ENCODE results near the gene DHDDS. TPM values are rescaled to one million over a fixed set of nuclear protein-coding genes. Genes with fewer than 3 reads are reported as not detected.

DHDDS gene
- total and polyA plus RNA-seq, 2 of the 13 experiments (the other 11 are each of a cell fraction or from before 2014, with no cell fraction given), result 18.9 to 28.3 TPM

DNA sequence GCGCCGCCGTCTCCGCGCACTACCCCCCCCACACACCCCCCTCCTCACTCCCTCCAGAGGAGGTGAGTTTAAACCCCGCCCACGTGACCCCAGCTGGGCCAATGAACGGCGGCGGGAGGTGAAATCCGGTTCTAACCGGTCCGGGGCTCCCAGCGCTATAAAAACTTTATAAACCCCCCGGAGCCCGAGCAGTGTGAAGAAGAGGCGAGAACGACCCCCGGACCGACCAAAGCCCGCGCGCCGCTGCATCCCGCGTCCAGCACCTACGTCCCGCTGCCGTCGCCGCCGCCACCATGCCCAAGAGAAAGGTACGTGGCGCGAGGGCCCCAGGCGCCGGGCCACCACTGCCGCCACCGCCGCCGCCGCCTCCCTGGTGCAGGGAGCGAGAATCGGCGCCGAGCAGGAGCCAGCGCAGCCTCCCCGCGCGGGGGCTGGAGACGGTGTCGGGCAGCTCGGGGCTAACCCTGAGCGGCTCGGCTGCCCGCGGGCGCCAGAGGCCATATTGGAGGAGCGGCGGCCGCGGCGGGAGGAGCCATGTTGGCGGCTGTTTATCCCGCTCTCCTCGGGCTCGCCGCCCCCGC is 40.3 kb downstream of the DHDDS start, which contains the start of gene HMGN2 (continued):
- TF ChIP-seq ZNF691 (CRISPR knock-in tag; IDR thresholded peaks at IDR 0.05; ENCODE audit: borderline replicate concordance, low read depth), result peak; percentile 61; the same call in 1 of the 2 replicates
- TF ChIP-seq ZNF713 (CRISPR knock-in tag; IDR thresholded peaks at IDR 0.05), result no peak
- no peak for TF ChIP-seq IKZF1 (IDR thresholded peaks at IDR 0.05)
- no peak for TF ChIP-seq KLF12 (CRISPR knock-in tag; IDR thresholded peaks at IDR 0.05; ENCODE audit: borderline replicate concordance)
- no peak for TF ChIP-seq TERF1 (CRISPR knock-in tag; IDR thresholded peaks at IDR 0.05)
- peak; percentile 55; the same call in 1 of the 2 replicates for TF ChIP-seq ZNF768 (CRISPR knock-in tag; IDR thresholded peaks at IDR 0.05)
- TF ChIP-seq ZMYM4 (CRISPR knock-in tag; IDR thresholded peaks at IDR 0.05), result 0 out of 2 replicates have a peak, but pooled peaks have one; percentile 8
- no peak for TF ChIP-seq KLF13 (CRISPR knock-in tag; IDR thresholded peaks at IDR 0.05)
- TF ChIP-seq, protein P1, sequence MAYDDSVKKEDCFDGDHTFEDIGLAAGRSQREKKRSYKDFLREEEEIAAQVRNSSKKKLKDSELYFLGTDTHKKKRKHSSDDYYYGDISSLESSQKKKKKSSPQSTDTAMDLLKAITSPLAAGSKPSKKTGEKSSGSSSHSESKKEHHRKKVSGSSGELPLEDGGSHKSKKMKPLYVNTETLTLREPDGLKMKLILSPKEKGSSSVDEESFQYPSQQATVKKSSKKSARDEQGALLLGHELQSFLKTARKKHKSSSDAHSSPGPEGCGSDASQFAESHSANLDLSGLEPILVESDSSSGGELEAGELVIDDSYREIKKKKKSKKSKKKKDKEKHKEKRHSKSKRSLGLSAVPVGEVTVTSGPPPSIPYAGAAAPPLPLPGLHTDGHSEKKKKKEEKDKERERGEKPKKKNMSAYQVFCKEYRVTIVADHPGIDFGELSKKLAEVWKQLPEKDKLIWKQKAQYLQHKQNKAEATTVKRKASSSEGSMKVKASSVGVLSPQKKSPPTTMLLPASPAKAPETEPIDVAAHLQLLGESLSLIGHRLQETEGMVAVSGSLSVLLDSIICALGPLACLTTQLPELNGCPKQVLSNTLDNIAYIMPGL (CRISPR knock-in tag; IDR thresholded peaks at IDR 0.05; ENCODE audit: borderline replicate concordance in 1 of 2, low read depth in 1 of 2), result peak in 1 of 2 experiments; percentile 34; a peak in 2 of 4 replicates
- TF ChIP-seq U2AF2 (IDR thresholded peaks at IDR 0.05; ENCODE audit: low read depth, low read length), result no peak
- TF ChIP-seq, protein P2, sequence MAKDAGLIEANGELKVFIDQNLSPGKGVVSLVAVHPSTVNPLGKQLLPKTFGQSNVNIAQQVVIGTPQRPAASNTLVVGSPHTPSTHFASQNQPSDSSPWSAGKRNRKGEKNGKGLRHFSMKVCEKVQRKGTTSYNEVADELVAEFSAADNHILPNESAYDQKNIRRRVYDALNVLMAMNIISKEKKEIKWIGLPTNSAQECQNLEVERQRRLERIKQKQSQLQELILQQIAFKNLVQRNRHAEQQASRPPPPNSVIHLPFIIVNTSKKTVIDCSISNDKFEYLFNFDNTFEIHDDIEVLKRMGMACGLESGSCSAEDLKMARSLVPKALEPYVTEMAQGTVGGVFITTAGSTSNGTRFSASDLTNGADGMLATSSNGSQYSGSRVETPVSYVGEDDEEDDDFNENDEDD (CRISPR knock-in tag; IDR thresholded peaks at IDR 0.05; ENCODE audit: borderline replicate concordance), result no peak
- TF ChIP-seq ZNF280B (CRISPR knock-in tag; IDR thresholded peaks at IDR 0.05; ENCODE audit: borderline replicate concordance), result no peak
- TF ChIP-seq HCFC1 (IDR thresholded peaks at IDR 0.05; ENCODE audit: low read depth, low read length), result no peak
- TF ChIP-seq ZNF253 (CRISPR knock-in tag; IDR thresholded peaks at IDR 0.05; ENCODE audit: borderline replicate concordance), result no peak
- no peak for TF ChIP-seq RFX1 (IDR thresholded peaks at IDR 0.05)
- TF ChIP-seq, protein P3, sequence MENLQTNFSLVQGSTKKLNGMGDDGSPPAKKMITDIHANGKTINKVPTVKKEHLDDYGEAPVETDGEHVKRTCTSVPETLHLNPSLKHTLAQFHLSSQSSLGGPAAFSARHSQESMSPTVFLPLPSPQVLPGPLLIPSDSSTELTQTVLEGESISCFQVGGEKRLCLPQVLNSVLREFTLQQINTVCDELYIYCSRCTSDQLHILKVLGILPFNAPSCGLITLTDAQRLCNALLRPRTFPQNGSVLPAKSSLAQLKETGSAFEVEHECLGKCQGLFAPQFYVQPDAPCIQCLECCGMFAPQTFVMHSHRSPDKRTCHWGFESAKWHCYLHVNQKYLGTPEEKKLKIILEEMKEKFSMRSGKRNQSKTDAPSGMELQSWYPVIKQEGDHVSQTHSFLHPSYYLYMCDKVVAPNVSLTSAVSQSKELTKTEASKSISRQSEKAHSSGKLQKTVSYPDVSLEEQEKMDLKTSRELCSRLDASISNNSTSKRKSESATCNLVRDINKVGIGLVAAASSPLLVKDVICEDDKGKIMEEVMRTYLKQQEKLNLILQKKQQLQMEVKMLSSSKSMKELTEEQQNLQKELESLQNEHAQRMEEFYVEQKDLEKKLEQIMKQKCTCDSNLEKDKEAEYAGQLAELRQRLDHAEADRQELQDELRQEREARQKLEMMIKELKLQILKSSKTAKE (CRISPR knock-in tag; IDR thresholded peaks at IDR 0.05; ENCODE audit: borderline replicate concordance), result no peak; the same call in 1 of the 2 replicates
- no peak for TF ChIP-seq RXRA (CRISPR knock-in tag; IDR thresholded peaks at IDR 0.05)
- no peak for TF ChIP-seq PRMT3 (CRISPR knock-in tag; IDR thresholded peaks at IDR 0.05; ENCODE audit: borderline replicate concordance, low read depth)
